ENCODE measurements around the gene MYO1D. TPM values are rescaled to one million over a fixed set of nuclear protein-coding genes. Genes with fewer than 3 reads are reported as not detected.
"Not testable (repeated sequence)": the region's sequence is repeated elsewhere in the genome, so short reads cannot be mapped to it uniquely, and the experiment has no call there.

MYO1D gene
- total and polyA plus RNA-seq, 8 donors: 16.7 to 43.0 (median 29.4) TPM

GRCh38 chr17:32528825-32529224, 348.1 kb downstream of the MYO1D start:
- no peak overlapping the region for H3K27ac ChIP-seq
- no peak for FAIRE-seq
- H3K4me1 ChIP-seq: no peaks in the 10 kb centered on the region
- no peak overlapping the region for H3K4me3 ChIP-seq
- H3K27me3 ChIP-seq: no peaks in the 10 kb centered on the region
- no peaks in the 10 kb centered on the region for H3K36me3 ChIP-seq
- WGBS, 2 donors: 94 to 96% methylated on average over 7 of the region's 7 CpGs
- TF ChIP-seq CTCF (IDR thresholded peaks at IDR 0.05): no peak
- ATAC-seq: no peak
- no peaks in the 10 kb centered on the region for H3K9me3 ChIP-seq
- intact Hi-C loops (cut with DNase I): no loop called here
- no peak for DNase-seq

DNA sequence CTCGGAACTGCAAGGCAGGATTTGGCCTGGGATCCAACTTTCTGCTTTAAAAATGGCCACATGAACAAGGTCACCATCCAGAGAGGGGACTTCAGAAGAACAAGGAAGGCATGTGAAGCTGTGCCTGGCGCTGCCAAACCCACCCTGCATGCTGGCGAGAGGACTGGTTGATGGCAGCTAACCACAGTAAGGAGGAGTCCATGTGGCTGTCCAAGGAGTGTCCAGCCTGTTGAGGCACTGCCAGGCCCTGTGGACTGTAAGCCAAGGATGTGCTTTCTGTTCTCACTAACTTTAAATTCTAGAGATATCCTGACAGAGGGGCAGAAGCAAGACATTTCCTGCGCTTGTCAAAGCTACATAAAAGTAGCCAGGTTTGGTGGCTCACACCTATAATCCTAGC, 349.8 kb downstream of the MYO1D start:
- no peak for TF ChIP-seq CTCF (IDR thresholded peaks at IDR 0.05)
- 94 to 99% methylated on average over 4 of the region's 4 CpGs for WGBS, 2 donors
- intact Hi-C loops (cut with DNase I): no loop called here
- no peak for FAIRE-seq
- Histone ChIP-seq H3K27me3 (no peaks in the 10 kb centered on the region), H3K9me3 (no peaks in the 10 kb centered on the region), H3K4me1 (no peaks in the 10 kb centered on the region), H3K27ac (no peak overlapping the region), H3K36me3 (no peaks in the 10 kb centered on the region), H3K4me3 (no peak overlapping the region)
- no peak for DNase-seq
- ATAC-seq: no peak

DNA sequence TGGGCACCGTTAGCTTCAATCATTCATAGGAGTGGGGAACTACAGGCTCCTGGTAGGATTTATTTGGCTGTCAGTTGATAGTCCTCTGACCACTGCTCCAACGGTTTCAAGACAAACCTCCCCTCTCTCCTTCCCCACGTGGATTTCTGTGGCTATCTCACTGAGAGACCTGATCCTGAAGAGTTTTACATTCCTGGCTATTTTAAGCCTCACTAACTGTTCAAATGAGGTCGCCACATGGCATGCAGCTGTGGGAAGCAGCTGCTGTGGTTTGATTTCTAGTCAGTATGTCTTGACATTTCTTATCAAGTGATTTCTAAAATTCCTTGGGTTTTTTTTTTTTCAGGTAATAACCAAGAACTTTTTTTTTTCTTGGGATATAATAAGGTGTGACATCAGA, 351.8 kb downstream of the MYO1D start:
- no peak for FAIRE-seq
- intact Hi-C loops (cut with DNase I): no loop called here
- Histone ChIP-seq H3K36me3 (no peaks in the 10 kb centered on the region), H3K4me3 (no peak overlapping the region), H3K27ac (no peak overlapping the region), H3K9me3 (no peaks in the 10 kb centered on the region), H3K4me1 (no peaks in the 10 kb centered on the region), H3K27me3 (no peaks in the 10 kb centered on the region)
- no peak for DNase-seq
- no peak for ATAC-seq
- WGBS, 2 donors: 44 to 56% methylated on average over 4 of the region's 4 CpGs
- no peak for TF ChIP-seq CTCF (IDR thresholded peaks at IDR 0.05)

DNA sequence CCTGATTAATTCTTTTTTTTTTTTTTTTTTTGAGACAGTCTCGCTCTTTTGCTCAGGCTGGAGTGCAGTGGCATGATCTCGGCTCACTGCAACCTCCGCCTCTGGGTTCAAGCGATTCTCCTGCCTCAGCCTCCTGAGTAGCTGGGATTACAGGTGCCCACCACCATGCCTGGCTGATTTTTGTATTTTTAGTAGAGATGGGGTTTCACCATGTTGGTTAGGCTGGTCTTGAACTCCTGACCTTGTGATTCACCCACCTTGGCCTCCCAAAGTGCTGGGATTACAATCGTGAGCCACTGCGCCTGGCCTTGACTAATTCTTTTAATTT, 352.4 kb downstream of the MYO1D start:
- H3K36me3 ChIP-seq; H3K9me3 ChIP-seq; ATAC-seq; H3K4me1 ChIP-seq; FAIRE-seq; H3K27me3 ChIP-seq; DNase-seq; H3K4me3 ChIP-seq; intact Hi-C loops (cut with DNase I); H3K27ac ChIP-seq: not testable (repeated sequence)
- 89 to 92% methylated on average over 6 of the region's 6 CpGs for WGBS, 2 donors

DNA sequence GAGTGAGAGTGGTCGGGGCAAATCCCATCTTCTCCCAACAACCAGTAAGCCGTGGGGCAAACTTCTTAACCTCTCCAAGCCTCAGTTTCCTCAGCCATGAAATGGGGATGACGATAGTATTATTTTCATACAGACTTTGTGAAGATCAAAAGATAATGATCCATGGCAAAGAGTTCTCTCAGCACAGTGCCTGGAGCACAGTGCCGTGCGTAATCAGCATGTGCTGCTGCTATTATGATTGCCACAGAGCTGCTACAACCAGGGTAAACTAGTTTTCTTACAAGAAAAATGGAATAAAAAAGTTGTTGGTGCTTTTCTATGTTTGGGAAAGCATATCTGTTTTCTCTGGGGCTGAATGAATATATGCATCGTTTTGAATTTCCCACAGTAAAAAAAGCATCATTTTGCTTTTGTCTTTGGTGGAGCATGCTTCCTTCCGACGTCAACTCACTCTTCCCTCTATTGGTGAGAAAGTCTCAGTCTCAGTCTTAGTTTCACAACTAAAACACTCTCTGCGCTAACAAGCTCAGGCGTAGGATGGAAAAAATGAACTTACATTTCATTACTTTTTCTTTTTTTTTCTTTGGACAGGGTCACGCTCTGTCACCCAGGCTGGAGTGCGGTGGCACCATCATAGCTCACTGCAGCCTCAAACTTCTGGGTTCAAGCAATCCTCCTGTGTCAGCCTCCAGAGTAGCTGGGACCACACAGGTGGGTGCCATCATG, 352.9 kb downstream of the MYO1D start:
- Histone ChIP-seq H3K27ac (no peak overlapping the region), H3K9me3 (no peaks in the 10 kb centered on the region), H3K36me3 (no peaks in the 10 kb centered on the region), H3K27me3 (no peaks in the 10 kb centered on the region), H3K4me1 (no peaks in the 10 kb centered on the region), H3K4me3 (no peak overlapping the region)
- no peak for TF ChIP-seq CTCF (IDR thresholded peaks at IDR 0.05)
- intact Hi-C loops (cut with DNase I): no loop called here
- 93 to 95% methylated on average over 12 of the region's 12 CpGs for WGBS, 2 donors
- ATAC-seq: no peak
- no peak for DNase-seq
- FAIRE-seq: no peak

Measured in pancreas (tissue), 10 donors.